ENCODE data around the gene RIC8A.

RIC8A gene

DNA sequence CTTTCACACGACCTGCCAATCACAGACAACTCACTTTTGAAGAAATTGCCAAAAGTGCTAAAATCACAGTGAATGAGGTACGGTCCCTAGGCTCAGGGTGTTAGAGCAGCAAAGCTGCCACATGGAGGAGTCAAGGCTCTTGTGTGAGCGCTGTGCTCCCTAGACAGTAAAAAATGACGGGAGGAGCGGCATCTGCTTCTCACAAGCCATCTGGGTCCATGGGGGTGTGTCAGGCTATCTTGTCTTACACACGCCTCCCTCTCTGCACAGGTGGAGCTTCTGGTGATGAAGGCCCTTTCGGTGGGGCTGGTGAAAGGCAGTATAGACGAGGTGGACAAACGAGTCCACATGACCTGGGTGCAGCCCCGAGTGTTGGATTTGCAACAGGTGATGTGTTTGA lies 44.0 kb downstream of the RIC8A start:
- H3K4me3 ChIP-seq (ENCODE audit: low read length, poor library complexity, severe bottlenecking), result no peak overlapping the region
- H4K20me1 ChIP-seq (ENCODE audit: insufficient read depth, low read length, poor library complexity, severe bottlenecking), result no peaks in the 10 kb centered on the region
- no peaks in the 10 kb centered on the region for H3K9me3 ChIP-seq (ENCODE audit: insufficient read depth, low read depth, low read length)
- H3K4me1 ChIP-seq (ENCODE audit: insufficient read depth, low read length, poor library complexity, severe bottlenecking), result peaks cover 3% of the 10 kb centered on the region
- H3K4me2 ChIP-seq (ENCODE audit: low read depth, low read length, poor library complexity, severe bottlenecking), result no peak overlapping the region
- TF ChIP-seq EZH2phosphoT487 (IDR thresholded peaks at IDR 0.05; ENCODE audit: borderline replicate concordance) (no peak), CTCF (conservative IDR thresholded peaks at IDR 0.05; ENCODE audit: low read length) (no peak)
- no peaks in the 10 kb centered on the region for H3K9me2 ChIP-seq (replicated peaks; ENCODE audit: low read depth, low read length)
- H3K79me2 ChIP-seq (ENCODE audit: insufficient read depth, low read length), result no peaks in the 10 kb centered on the region
- H3K36me3 ChIP-seq (ENCODE audit: insufficient read depth, low read length), result peaks cover 49% of the 10 kb centered on the region; the same call in 1 of the 2 replicates
- H3F3A ChIP-seq (ENCODE audit: low read depth), result no peaks in the 10 kb centered on the region
- H2AFZ ChIP-seq (ENCODE audit: low read length), result no peak overlapping the region
- H3K27me3 ChIP-seq (ENCODE audit: insufficient read depth, low read length, poor library complexity, severe bottlenecking), result no peaks in the 10 kb centered on the region
- H3K9ac ChIP-seq (ENCODE audit: low read depth, low read length, poor library complexity, severe bottlenecking), result no peak overlapping the region

DNA sequence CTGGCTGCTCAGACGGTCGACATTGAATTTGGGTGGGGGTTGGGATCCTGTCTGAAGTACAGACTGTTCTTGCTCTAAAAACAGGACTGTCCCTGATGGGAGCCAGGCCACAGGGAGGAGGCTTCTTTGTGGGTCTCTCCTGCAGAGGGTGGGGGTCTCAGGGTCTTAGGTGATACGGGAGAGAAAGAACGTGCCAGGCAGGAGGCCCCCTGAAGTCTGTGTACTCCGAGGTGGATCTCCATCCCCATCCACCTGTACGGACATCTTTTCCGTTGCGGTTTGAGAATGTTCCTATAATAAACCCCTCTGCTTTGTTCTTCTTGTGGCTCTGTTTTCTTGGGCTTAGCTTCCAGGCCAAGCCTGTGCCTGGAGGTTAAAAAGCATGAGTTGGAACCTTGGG lies 45.2 kb downstream of the RIC8A start:
- no peak overlapping the region for H3K4me2 ChIP-seq (ENCODE audit: low read depth, low read length, poor library complexity, severe bottlenecking)
- H3K36me3 ChIP-seq (ENCODE audit: insufficient read depth, low read length), result peaks cover 38% of the 10 kb centered on the region; the same call in 1 of the 2 replicates
- H3K79me2 ChIP-seq (ENCODE audit: insufficient read depth, low read length), result no peaks in the 10 kb centered on the region
- no peaks in the 10 kb centered on the region for H3K9me2 ChIP-seq (replicated peaks; ENCODE audit: low read depth, low read length)
- no peak overlapping the region for H2AFZ ChIP-seq (ENCODE audit: low read length)
- no peak overlapping the region for H3K9ac ChIP-seq (ENCODE audit: low read depth, low read length, poor library complexity, severe bottlenecking)
- no peak for TF ChIP-seq CTCF (conservative IDR thresholded peaks at IDR 0.05; ENCODE audit: low read length)
- TF ChIP-seq EZH2phosphoT487 (IDR thresholded peaks at IDR 0.05; ENCODE audit: borderline replicate concordance), result no peak
- no peaks in the 10 kb centered on the region for H3K9me3 ChIP-seq (ENCODE audit: insufficient read depth, low read depth, low read length)
- H3K4me3 ChIP-seq (ENCODE audit: low read length, poor library complexity, severe bottlenecking), result no peak overlapping the region
- H3K4me1 ChIP-seq (ENCODE audit: insufficient read depth, low read length, poor library complexity, severe bottlenecking), result peaks cover 3% of the 10 kb centered on the region
- H3F3A ChIP-seq (ENCODE audit: low read depth), result no peaks in the 10 kb centered on the region
- no peaks in the 10 kb centered on the region for H4K20me1 ChIP-seq (ENCODE audit: insufficient read depth, low read length, poor library complexity, severe bottlenecking)
- H3K27me3 ChIP-seq (ENCODE audit: insufficient read depth, low read length, poor library complexity, severe bottlenecking), result no peaks in the 10 kb centered on the region

DNA sequence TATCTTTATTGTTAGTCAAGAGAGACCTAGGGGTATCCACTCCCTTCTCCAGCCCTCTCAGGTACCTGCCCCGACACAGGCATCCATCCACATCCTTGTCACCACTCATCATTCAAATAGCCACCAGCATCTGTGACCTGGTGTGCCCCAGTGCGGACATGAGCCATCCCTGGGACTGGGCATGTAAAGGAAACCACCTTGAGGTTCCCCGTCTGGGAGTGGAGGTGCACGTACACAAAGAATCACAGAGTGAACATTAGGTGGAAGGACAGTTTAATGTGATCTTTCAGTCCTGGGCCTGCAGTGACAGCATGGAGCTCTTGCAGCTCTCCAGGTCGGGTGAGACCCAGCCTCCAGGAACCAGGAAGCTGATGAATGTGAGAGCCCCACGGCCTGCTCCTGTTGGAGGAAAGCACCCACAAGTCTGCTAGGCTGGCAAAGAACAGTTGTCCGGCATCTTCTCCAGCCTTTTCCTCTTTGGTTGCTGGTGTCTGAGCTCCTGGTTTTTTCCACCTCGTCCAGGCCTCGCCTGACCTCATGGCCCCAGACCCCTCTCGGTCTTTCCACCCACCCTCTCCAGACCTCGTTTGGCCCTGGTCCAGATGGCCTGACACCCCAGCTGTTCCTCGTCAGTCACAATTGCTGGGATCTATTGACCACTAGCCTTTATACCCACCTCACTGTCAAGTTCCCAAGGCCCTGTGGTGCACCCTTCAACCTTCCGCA lies 45.8 kb downstream of the RIC8A start:
- no peaks in the 10 kb centered on the region for H3K9me2 ChIP-seq (replicated peaks; ENCODE audit: low read depth, low read length)
- no peaks in the 10 kb centered on the region for H3K27me3 ChIP-seq (ENCODE audit: insufficient read depth, low read length, poor library complexity, severe bottlenecking)
- no peaks in the 10 kb centered on the region for H3F3A ChIP-seq (ENCODE audit: low read depth)
- H3K9me3 ChIP-seq (ENCODE audit: insufficient read depth, low read depth, low read length), result no peaks in the 10 kb centered on the region
- no peak overlapping the region for H3K4me3 ChIP-seq (ENCODE audit: low read length, poor library complexity, severe bottlenecking)
- no peak overlapping the region for H3K9ac ChIP-seq (ENCODE audit: low read depth, low read length, poor library complexity, severe bottlenecking)
- no peaks in the 10 kb centered on the region for H4K20me1 ChIP-seq (ENCODE audit: insufficient read depth, low read length, poor library complexity, severe bottlenecking)
- H3K4me1 ChIP-seq (ENCODE audit: insufficient read depth, low read length, poor library complexity, severe bottlenecking), result peaks cover 3% of the 10 kb centered on the region
- TF ChIP-seq CTCF (conservative IDR thresholded peaks at IDR 0.05; ENCODE audit: low read length) (no peak), EZH2phosphoT487 (IDR thresholded peaks at IDR 0.05; ENCODE audit: borderline replicate concordance) (no peak)
- no peak overlapping the region for H3K4me2 ChIP-seq (ENCODE audit: low read depth, low read length, poor library complexity, severe bottlenecking)
- no peaks in the 10 kb centered on the region for H3K79me2 ChIP-seq (ENCODE audit: insufficient read depth, low read length)
- H2AFZ ChIP-seq (ENCODE audit: low read length), result no peak overlapping the region
- H3K36me3 ChIP-seq (ENCODE audit: insufficient read depth, low read length), result peaks cover 33% of the 10 kb centered on the region; the same call in 1 of the 2 replicates
